DOHH2 (cell line): Measurements from ENCODE around the gene ZCCHC18.

Source experiments
- EZH2phosphoT487 ChIP-seq: fragments of 200-600 bp; sonication (generic); IDR thresholded peaks from 2 replicates; pipeline ENCODE4 v1.6.1; 2017; ENCODE audit warnings: borderline replicate concordance, mild to moderate bottlenecking, antibody characterized with exemption, low read length, moderate library complexity, mixed read lengths
- TF ChIP-seq, protein P1 (sequence below): fragments of 200-600 bp; sonication (generic); IDR thresholded peaks from one replicate; pipeline ENCODE4 v1.5.1; 2014; ENCODE audit warnings: antibody characterized with exemption, mild to moderate bottlenecking, low read depth, low read length; ENCODE audit not compliant: poor library complexity, severe bottlenecking

DNA sequence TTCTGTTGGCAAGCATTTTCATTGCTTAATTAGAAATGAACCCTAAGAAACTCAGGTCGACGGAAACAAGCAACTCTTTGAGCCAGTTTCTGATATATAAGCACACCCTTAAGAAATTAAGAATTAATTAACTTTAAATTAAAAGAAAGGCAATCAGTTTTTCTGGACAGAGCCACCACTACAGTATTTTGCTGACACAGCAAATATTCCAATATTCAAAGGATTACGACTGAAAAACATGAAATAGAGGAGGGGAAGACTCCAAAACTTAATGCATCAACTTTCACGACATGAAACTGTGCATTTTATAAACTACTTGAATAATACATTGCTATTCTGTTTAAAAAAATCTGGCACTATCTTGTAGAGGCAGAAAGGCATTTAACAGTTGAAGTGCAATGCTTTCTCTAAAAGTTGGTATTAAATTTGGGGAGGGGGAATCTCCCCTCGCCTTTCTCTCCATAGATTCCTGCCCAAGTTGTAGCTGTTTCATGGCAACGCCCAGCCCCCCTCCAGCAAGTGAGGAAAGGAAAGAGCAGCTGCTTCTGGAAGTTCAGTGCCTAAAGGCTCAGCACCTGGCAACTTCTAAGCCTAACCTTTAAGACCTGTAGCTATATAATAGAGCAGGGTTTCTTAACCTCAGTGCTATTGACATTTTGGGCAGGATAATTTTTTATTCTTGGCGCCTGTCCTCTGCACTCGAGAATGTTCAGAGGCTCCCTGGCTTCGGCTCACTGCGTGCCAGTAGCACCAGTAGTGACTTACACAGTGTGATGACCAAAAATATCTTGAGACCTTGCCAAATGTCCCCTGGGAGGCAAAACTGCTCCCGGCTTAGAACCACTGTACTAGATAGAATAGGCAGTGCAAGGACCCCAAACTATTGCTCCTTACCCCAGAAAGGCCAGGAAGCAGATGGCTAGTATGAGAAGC, 6.7 kb upstream of the ZCCHC18 start:
- TF ChIP-seq, protein P1, sequence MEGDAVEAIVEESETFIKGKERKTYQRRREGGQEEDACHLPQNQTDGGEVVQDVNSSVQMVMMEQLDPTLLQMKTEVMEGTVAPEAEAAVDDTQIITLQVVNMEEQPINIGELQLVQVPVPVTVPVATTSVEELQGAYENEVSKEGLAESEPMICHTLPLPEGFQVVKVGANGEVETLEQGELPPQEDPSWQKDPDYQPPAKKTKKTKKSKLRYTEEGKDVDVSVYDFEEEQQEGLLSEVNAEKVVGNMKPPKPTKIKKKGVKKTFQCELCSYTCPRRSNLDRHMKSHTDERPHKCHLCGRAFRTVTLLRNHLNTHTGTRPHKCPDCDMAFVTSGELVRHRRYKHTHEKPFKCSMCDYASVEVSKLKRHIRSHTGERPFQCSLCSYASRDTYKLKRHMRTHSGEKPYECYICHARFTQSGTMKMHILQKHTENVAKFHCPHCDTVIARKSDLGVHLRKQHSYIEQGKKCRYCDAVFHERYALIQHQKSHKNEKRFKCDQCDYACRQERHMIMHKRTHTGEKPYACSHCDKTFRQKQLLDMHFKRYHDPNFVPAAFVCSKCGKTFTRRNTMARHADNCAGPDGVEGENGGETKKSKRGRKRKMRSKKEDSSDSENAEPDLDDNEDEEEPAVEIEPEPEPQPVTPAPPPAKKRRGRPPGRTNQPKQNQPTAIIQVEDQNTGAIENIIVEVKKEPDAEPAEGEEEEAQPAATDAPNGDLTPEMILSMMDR, result no peak
- no peak for TF ChIP-seq EZH2phosphoT487
